Ovary (tissue), 3 donors: ENCODE measurements around the gene CST7.

ENCODE experiments used
- POLR2A ChIP-seq: fragments of 450-650 bp; IDR thresholded peaks from one replicate; pipeline ENCODE4 v1.6.1; 2017; ENCODE audit warnings: antibody characterized with exemption, mild to moderate bottlenecking, moderate library complexity
- TF ChIP-seq, protein P1 (sequence below), 3 donors: fragments of 450-650 bp in 2 of 3; fragments of 200-600 bp in 1 of 3; IDR thresholded peaks; one replicate each; pipeline versions ENCODE4 v1.5.1 to v1.8.0; 2016 to 2022; ENCODE audit warnings: antibody characterized with exemption in 3 of 3, mild to moderate bottlenecking in 1 of 3
- donor health status: DM: no; HTN: no; CAD: no.

DNA sequence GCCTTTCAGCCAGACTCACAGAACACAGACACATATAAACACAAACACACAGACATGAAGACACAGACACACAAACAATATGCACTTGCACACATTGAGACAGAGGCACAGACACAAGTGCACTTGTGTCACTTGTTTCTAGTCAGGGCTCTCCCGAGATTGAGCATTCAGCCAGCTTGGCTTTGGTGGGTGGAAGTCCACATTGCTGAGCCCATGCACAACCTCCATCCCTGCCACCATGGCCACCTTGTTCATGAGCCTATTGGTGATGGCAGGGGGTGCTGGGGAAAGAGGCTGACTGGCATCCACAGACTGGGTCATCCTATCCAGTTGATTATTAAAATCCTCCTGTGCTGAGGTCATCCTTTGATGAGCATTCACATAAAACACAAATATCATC, 11.5 kb upstream of the CST7 start:
- TF ChIP-seq, protein P1, sequence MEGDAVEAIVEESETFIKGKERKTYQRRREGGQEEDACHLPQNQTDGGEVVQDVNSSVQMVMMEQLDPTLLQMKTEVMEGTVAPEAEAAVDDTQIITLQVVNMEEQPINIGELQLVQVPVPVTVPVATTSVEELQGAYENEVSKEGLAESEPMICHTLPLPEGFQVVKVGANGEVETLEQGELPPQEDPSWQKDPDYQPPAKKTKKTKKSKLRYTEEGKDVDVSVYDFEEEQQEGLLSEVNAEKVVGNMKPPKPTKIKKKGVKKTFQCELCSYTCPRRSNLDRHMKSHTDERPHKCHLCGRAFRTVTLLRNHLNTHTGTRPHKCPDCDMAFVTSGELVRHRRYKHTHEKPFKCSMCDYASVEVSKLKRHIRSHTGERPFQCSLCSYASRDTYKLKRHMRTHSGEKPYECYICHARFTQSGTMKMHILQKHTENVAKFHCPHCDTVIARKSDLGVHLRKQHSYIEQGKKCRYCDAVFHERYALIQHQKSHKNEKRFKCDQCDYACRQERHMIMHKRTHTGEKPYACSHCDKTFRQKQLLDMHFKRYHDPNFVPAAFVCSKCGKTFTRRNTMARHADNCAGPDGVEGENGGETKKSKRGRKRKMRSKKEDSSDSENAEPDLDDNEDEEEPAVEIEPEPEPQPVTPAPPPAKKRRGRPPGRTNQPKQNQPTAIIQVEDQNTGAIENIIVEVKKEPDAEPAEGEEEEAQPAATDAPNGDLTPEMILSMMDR (IDR thresholded peaks at IDR 0.05) = no peak
- no peak for TF ChIP-seq POLR2A
